ENCODE measurements around the gene DAO. TPM values are rescaled to one million over a fixed set of nuclear protein-coding genes. Genes with fewer than 3 reads are reported as not detected.
"Not testable (repeated sequence)": the region's sequence is repeated elsewhere in the genome, so short reads cannot be mapped to it uniquely, and the experiment has no call there.

The DAO gene
- not detected in 2 replicates for total RNA-seq (2014; rRNA removed; shearing (Covaris generic); ENCODE audit: low replicate concordance)

DNA sequence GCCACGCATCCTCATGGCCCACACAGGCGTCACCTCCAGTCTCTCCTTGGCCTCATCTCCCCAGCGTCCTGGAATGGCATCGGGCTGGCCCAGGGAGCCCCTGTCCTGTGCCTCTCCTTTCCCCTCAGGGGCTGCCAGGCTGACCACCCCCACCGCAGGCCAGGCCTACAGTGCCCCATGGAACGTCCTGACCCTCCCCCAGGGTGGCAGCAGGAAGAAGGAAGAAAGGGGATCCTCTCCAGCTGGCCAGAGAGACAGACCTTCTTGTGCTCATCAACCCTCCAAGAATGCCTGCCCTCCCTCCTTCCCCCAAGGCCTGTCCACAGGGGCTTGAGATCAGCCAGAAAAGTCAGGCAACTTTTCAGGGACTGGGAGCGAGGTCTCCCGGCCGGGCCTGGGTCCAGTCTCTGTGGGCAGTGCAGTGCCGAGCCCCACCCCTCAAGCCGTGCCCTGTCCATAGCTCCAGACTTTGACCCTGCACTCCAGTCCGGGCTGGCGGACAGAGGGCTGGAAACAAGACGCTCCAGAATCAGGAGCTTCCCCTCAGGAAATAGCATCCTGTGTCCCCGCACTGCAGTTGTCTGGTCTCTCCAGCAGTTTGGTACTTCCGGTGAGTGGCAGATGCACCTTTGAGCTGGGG is at the start of gene DAO:
TSS of gene DAO (plus strand) at position 478 of the 640 bp plus-strand sequence. CDS start 4,915 bp downstream, outside the sequence.
- Histone ChIP-seq H3K27me3 (no peaks in the 10 kb centered on the region), H3K9me3 (no peaks in the 10 kb centered on the region), H3K36me3 (no peaks in the 10 kb centered on the region), H3K4me3 (no peak within 1 kb of the TSS)
- DNase-seq, result no peak

DNA sequence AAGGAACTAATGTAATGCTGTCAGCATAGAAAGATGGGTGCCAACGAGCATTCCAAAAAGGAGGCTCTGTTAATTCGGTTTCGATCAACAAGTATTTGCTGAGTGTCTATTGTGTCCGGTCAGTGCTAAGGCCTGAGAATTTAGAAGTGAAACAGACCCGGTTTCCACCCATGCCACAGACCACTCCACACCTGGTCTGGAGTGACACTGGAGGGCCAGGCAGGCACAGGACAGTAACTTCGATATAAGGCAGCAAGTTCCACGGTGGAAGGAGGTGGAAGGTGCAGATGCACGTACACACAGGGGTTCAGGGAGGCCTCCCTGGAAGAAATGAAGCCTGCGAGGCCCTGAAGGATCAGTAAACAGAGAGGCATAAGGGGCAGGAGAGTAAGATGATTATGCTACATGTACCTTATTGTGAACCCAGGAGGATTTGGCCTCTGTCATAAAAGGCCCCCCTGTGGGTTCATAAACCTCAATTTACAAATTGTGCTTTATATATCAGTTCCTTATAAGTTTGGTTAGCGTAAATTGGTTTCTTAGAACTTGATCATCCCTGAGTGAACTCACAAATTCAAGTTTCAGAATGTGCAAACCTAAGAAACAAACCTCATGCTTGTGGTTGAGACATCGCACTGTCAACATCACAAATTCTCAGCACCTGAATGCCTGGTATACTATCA is 48.4 kb upstream of the DAO start:
- H3K36me3 ChIP-seq, result peaks cover 82% of the 10 kb centered on the region

DNA sequence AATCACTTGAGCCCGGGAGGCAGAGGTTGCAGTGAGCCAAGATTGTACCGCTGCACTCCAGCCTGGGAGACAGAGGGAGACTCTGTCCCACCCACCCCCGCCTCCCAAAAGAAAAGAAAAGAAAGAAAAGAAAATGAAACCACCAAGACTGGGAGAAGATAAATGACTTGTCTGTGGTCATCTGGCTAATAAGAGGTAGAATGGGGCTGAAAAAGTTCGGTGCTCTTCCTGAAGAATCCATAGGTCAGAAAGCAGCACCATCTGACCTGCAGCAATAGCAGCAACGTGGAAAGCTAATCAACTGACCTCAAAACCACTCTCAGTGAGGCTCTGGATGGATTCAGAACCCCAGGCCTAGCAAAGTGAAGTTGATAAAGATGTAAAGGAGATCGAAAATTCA is 47.7 kb upstream of the DAO start:
- Histone ChIP-seq H3K4me3 (no peak overlapping the region), H3K9me3 (no peaks in the 10 kb centered on the region), H3K27me3 (no peaks in the 10 kb centered on the region), H3K36me3 (peaks cover 86% of the 10 kb centered on the region)
- DNase-seq, result no peak

More for the DNA sequence above, 48.4 kb upstream of the DAO start:
- H3K4me3 ChIP-seq, result no peak overlapping the region
- H3K27me3 ChIP-seq, result no peaks in the 10 kb centered on the region
- no peaks in the 10 kb centered on the region for H3K9me3 ChIP-seq
- DNase-seq, result no peak

DNA sequence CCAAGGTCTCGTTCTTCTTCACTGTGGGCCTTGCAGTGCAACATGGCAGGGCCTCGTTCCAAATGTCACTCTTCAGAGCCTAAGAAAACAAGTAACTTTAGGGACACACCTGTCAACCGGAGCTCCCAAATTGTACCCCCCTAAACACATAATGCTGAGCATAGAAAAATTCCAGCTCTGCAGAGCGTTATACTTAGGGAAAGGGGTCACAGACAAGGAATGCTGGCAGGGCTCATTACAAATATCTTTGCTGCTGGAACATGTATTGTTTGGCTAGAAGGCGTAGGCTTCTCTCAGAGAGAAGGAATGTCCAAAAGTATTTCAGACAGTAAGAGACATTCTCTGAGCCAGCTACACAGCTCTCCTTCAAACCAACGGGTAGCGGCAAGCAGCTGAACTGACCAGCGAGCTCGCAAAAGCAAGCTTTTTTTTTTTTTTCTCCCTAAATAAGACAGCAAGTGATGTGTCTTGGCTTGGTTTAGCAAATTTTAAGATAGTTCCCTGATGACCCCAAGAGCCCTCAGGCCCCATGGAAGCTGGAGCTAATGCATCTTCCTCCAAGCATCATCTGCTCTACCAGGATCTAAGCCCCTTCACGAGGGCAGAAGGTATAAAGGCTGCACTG is 47.0 kb upstream of the DAO start:
- no peaks in the 10 kb centered on the region for H3K27me3 ChIP-seq
- peak; percentile 75 for DNase-seq
- H3K4me3 ChIP-seq, result peak overlapping the region; percentile 14; the same call in 1 of the 2 replicates
- no peaks in the 10 kb centered on the region for H3K9me3 ChIP-seq
- peaks cover 86% of the 10 kb centered on the region for H3K36me3 ChIP-seq

DNA sequence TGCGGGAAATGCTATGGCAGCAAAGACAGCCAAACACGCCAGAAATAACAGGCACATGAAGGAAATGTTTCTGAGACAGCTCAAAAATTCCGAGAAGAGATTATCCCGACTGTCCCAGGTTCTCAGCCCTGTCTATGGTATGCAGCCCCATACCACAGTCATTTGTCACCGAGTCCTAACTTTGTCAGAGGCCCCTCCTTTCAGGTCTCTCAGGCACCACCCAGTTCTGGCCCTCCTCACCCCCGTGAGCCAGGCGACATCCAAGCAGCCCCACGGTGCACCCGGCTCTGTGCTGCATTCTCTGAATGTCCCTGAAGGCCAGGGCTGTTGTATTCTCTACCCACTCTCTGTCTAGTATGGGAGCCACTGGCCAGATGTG is 46.5 kb upstream of the DAO start:
- Histone ChIP-seq H3K27me3 (no peaks in the 10 kb centered on the region), H3K4me3 (peak overlapping the region; percentile 14; the same call in 1 of the 2 replicates), H3K9me3 (no peaks in the 10 kb centered on the region), H3K36me3 (peaks cover 84% of the 10 kb centered on the region)
- DNase-seq, result peak; percentile 92

DNA sequence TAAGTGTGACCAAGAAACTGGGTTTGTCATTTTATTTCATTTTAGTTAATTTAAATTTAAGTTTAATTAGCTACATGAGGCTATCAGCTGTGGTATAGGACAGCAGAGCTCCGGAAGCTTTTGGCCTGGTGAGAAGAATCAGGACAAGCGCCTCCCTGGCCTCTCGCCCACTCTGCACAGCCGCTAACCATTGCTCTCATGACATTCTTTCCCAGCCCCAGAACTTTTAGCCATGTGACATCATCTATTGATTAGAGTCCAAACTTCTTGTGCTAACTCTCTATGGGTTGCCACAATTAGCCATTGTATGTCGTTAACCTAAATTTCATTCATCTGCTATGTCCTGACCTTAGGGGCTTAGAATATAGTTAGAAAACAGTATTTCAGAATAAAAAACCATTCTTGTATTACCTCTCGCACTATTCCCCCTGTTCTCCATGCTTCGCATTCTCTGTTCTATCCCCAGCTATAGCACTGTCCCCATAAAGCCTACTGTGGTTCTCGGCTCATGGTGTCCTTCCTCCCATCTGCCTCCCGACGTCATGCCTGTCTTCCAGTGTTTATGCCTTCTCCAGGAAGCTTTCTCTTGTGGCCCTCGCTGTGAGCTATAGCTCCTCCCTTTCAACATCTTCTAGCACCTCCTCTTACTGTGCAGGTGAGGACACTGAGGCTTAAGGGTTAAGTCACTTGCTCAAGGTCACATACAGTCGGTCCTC is 46.0 kb upstream of the DAO start:
- DNase-seq, result peak; percentile 75
- peaks cover 84% of the 10 kb centered on the region for H3K36me3 ChIP-seq
- no peak overlapping the region for H3K4me3 ChIP-seq
- no peaks in the 10 kb centered on the region for H3K27me3 ChIP-seq
- H3K9me3 ChIP-seq, result no peaks in the 10 kb centered on the region

DNA sequence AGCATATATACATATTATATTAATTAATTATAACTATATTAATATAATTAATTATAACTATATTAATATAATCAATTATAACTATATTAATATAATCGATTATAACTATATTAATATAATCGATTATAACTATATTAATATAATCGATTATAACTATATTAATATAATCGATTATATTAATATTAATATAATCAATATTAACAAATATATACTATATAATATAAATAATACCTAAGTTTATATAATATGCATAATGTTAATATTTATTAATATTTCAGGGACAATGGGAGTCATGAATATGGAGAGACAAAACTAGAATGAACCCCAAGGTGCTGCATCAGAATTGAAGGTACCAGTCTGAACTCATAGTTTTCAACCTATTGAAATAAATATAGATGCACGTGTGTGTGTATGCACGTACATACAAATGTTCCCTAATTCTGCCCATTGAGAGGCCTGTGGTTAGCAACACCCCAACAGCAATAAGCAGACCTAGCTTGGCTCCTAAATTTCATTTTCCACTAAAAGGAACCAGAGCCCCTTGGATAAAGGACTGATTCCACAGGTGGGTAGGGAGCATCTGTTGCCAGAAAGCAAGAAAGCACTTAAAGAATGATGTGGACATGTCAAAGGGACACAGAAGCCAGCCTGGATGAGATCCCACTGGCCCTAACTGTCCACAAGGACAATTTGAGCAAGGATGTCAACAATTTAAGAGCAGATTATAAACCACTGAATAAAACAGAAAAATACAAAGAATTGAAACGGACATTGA is 43.8 kb upstream of the DAO start:
- Histone ChIP-seq H3K27me3 (no peaks in the 10 kb centered on the region), H3K9me3 (no peaks in the 10 kb centered on the region), H3K4me3 (no peak overlapping the region), H3K36me3 (peaks cover 82% of the 10 kb centered on the region)
- no peak for DNase-seq

DNA sequence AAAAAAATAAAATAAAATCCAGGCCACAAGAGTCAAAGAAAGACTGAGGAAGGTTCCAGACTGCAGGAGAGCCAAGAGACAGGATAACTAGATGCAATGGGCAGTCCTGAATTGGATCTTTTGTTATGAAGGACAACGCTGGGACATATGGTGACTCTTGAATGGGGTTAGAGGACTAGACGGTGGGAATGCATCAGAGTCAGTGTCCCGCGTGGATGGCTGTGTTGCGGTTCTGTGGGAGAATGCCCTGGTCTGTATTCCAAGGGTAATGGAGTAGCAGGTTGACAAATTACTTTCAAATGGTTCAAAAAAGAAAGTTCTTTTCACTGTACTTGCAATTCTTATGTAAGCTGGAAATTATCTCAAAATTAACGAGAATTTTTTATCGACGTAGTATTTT is 42.7 kb upstream of the DAO start:
- Histone ChIP-seq H3K36me3 (peaks cover 82% of the 10 kb centered on the region), H3K9me3 (no peaks in the 10 kb centered on the region), H3K27me3 (no peaks in the 10 kb centered on the region), H3K4me3 (no peak overlapping the region)
- DNase-seq, result no peak

DNA sequence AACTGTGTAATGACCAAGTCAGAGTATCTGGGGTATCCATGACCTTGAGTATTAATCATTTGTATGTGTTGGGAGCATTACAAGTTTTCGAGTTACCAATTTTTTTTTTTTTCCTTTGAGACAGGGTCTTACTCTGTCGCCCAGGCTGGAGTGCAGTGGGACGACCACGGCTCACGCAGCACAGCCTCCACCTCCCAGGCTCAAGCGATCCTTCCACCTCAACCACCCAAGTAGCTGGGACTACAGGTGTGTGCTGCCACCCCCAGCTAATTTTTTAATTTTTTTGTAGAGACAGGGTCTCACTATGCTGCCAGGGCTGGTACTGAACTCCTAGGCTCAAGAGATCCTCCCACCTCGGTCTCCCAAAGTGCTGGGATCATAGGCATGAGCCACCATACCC is 42.2 kb upstream of the DAO start:
- Histone ChIP-seq H3K36me3 (peaks cover 82% of the 10 kb centered on the region), H3K4me3 (no peak overlapping the region), H3K9me3 (no peaks in the 10 kb centered on the region), H3K27me3 (no peaks in the 10 kb centered on the region)
- DNase-seq, result no peak

DNA sequence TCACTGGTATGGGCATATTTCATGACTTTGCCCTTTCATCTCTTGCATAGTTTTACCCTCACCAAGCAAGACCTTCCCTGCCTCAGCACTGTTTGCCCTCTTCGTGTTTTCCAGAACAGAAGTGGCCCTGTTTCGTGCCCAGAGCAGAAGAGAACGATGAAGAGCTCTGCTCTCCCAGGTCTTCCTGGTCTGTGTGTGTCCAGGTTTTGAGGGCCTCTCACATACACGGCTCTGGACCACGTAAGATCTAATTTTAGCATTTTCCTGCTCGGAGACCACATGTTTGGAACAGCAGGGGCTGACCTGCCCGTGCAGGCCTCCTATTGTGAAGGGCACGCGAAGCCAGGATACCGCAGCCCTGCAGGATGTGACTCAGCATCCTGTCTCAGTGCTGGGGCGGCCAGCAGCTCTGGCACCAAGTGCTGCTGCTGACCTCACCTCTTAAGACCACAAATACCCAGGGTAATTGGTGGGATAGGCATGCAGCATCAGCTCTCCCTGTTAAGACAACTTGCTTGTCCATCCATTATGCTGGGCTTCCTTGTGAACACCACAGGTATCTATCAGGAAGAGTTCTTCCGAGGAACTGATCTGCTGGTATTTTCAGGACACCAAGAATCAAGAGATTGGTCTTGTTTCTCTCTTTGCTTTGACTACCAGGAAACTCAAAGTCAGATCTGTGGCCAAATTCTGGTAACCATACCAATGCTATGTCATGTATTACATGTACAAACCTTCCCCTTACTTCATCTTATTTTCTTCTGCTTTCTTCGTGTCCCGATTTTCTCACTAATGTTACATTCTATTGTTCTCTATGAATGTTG is 41.5 kb upstream of the DAO start:
- peak; percentile 99 for DNase-seq
- H3K9me3 ChIP-seq, result no peaks in the 10 kb centered on the region
- H3K27me3 ChIP-seq, result no peaks in the 10 kb centered on the region
- H3K36me3 ChIP-seq, result peaks cover 89% of the 10 kb centered on the region
- no peak overlapping the region for H3K4me3 ChIP-seq

DNA sequence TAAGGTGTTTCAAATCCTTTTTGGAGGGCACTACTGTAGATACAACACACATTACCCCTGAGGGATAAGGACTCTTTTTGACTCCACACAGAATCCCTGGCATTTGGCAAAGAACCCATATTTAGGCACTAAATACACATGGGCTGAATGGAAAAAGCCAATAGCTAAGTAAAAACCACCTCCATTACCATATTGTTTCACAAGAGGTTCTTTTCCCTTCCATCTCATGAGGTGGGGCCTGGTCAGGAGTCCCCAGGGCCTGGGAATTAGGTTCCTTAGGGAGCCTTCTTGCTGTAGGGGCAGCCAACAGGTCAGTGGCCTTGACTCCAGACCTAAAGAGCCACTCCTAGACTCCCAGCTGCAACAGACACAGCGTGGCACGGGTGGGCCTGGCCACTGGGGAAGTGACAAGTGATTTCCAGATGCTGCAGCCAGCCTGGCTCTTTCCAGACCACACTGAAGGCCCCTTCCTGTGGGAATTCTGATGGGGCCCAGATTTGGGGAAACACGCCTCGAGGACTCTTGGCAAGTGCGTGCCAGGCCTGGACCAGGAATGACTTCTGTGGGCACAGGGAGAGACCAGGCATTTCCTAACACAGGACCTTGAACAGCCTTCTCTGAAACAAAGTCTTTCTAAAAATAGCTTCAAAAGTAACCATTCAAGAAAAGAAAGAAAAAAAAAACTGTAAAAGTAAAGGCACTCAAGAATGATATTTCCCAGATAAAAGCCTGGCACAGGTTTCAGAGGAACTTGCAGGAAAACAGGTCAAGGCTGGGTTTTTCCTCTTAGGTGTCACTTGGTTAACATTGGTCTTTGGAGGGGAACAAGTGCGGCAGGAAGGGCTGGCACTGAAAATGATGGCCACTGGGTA is 40.6 kb upstream of the DAO start:
- Histone ChIP-seq H3K36me3 (peaks cover 90% of the 10 kb centered on the region), H3K27me3 (no peaks in the 10 kb centered on the region), H3K4me3 (no peak overlapping the region), H3K9me3 (no peaks in the 10 kb centered on the region)
- peak; percentile 77 for DNase-seq

DNA sequence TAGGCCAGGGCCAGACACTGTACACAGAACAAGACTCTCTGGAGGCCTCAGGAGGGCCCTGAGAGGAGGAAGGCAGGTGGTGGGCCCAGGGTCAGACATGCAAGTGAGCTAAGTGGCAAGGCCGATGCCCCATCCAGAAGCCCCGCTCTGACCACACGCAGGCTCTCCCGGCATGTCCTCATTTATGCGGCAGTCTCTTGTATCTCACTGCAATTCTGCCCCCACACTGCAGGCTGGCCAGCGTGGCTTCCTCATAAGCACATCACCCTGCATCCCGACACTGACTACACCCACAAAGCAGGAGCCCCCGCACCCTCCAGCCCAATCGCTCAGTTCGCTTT is 40.0 kb upstream of the DAO start:
- H3K27me3 ChIP-seq, result no peaks in the 10 kb centered on the region
- peak; percentile 39 for DNase-seq
- H3K36me3 ChIP-seq, result peaks cover 88% of the 10 kb centered on the region
- no peaks in the 10 kb centered on the region for H3K9me3 ChIP-seq
- no peak overlapping the region for H3K4me3 ChIP-seq

DNA sequence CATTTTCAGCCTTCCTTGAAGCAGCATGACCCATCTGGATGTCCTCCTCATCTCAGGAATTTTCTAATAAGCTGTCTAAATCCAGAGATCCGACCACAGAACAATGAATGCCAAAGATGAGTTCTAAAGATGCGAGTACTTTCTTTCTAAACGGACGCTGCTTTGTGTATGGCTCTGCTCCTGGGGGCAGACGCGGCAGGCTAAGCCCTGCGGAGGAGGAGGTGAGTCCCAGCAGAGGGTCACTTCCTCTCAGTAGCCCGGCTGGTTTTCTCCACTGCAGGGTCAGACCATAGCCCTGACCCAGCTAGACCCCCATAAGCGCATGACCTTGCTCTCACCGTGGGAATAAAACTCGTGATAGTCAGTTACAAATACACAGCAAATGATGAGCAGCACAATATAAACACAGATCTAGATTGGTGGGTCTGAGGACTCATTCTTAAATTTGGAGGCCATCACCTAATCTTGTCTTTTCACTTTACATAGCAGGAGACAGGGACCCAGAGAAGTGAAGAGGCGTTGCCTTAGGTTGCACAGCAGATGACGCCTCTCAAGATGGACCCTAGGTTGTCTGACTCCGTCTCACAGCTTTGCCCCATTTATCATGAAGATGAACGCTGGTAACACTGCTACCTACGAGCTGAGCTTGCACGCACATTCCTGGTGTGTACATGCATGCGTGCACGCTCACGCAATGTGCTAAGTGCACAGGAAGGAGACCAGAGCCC is 39.1 kb upstream of the DAO start:
- DNase-seq, result peak; percentile 67
- no peaks in the 10 kb centered on the region for H3K9me3 ChIP-seq
- peaks cover 88% of the 10 kb centered on the region for H3K36me3 ChIP-seq
- H3K27me3 ChIP-seq, result no peaks in the 10 kb centered on the region
- H3K4me3 ChIP-seq, result no peak overlapping the region

DNA sequence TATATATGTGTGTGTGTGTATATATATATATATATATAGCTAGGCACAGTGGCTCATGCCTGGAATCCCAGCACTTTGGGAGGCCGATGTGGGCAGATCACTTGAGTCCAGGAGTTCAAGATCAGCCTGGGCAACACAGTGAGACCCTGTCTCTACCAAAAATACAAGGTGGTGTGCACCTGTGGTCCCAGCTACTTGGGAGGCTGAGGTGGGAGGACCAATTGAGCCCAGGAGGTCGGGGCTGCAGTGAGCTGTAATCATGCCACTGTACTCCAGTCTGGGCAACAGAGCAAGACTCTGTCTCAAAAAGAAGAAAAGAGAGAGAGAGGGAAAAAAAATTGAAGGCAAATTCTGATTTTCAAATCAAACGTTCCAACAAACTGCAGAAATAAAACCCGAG is 38.1 kb upstream of the DAO start:
- not testable (repeated sequence) for DNase-seq, H3K27me3 ChIP-seq, H3K4me3 ChIP-seq, H3K9me3 ChIP-seq
- peaks cover 87% of the 10 kb centered on the region for H3K36me3 ChIP-seq

Data from MG63 (cell line).